ENCODE measurements around the gene C8B. TPM values are rescaled to one million over a fixed set of nuclear protein-coding genes. Genes with fewer than 3 reads are reported as not detected.

The C8B gene
- total and polyA plus RNA-seq, 2 of the 13 experiments (the other 11 are each of a cell fraction or from before 2014, with no cell fraction given): 8.4 to 11.3 TPM

GRCh38 chr1:56910441-56910985 is 55.3 kb downstream of the C8B start (continued):
- TF ChIP-seq DBP (CRISPR knock-in tag; IDR thresholded peaks at IDR 0.05; ENCODE audit: not compliant biosample characterization) (no peak), ZNF724P (CRISPR knock-in tag; IDR thresholded peaks at IDR 0.05; ENCODE audit: borderline replicate concordance) (peak; percentile 78; the same call in 1 of the 2 replicates), ZNF800 (CRISPR knock-in tag; IDR thresholded peaks at IDR 0.05) (0 out of 2 replicates have a peak, but pooled peaks have one; percentile 65), GTF2F1 (IDR thresholded peaks at IDR 0.05; ENCODE audit: low read length) (no peak), ZFP36L1 (CRISPR knock-in tag; IDR thresholded peaks at IDR 0.05) (peak; percentile 41; the same call in 1 of the 2 replicates), ZSCAN22 (CRISPR knock-in tag; IDR thresholded peaks at IDR 0.05) (no peak), ZMYM2 (CRISPR knock-in tag; IDR thresholded peaks at IDR 0.05) (peak; percentile 95), ZNF781 (CRISPR knock-in tag; IDR thresholded peaks at IDR 0.05; ENCODE audit: borderline replicate concordance, not compliant biosample characterization) (no peak), ZNF556 (CRISPR knock-in tag; IDR thresholded peaks at IDR 0.05; ENCODE audit: borderline replicate concordance) (peak; percentile 80; the same call in 1 of the 2 replicates), ARNT2 (CRISPR knock-in tag; IDR thresholded peaks at IDR 0.05; ENCODE audit: low read depth) (peak; percentile 84), RNF2 (conservative IDR thresholded peaks at IDR 0.05; ENCODE audit: low read depth) (no peak), ZNF614 (CRISPR knock-in tag; IDR thresholded peaks at IDR 0.05; ENCODE audit: borderline replicate concordance) (peak; percentile 91), ZNF660 (CRISPR knock-in tag; IDR thresholded peaks at IDR 0.05; ENCODE audit: borderline replicate concordance, low read depth) (no peak), THAP8 (CRISPR knock-in tag; IDR thresholded peaks at IDR 0.05; ENCODE audit: borderline replicate concordance) (no peak), DRAP1 (CRISPR knock-in tag; IDR thresholded peaks at IDR 0.05) (peak; percentile 39; the same call in 1 of the 2 replicates), ATM (IDR thresholded peaks at IDR 0.05; ENCODE audit: borderline replicate concordance) (no peak), ZNF446 (CRISPR knock-in tag; IDR thresholded peaks at IDR 0.05) (no peak), ZBTB3 (CRISPR knock-in tag; IDR thresholded peaks at IDR 0.05; ENCODE audit: borderline replicate concordance, low read depth) (peak; percentile 89; the same call in 1 of the 2 replicates), SRSF1 (optimal IDR thresholded peaks at IDR 0.05; ENCODE audit: low read depth, low read length) (no peak)
- TF ChIP-seq, protein P1, sequence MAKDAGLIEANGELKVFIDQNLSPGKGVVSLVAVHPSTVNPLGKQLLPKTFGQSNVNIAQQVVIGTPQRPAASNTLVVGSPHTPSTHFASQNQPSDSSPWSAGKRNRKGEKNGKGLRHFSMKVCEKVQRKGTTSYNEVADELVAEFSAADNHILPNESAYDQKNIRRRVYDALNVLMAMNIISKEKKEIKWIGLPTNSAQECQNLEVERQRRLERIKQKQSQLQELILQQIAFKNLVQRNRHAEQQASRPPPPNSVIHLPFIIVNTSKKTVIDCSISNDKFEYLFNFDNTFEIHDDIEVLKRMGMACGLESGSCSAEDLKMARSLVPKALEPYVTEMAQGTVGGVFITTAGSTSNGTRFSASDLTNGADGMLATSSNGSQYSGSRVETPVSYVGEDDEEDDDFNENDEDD (CRISPR knock-in tag; IDR thresholded peaks at IDR 0.05; ENCODE audit: borderline replicate concordance): no peak
- TF ChIP-seq, protein P2, sequence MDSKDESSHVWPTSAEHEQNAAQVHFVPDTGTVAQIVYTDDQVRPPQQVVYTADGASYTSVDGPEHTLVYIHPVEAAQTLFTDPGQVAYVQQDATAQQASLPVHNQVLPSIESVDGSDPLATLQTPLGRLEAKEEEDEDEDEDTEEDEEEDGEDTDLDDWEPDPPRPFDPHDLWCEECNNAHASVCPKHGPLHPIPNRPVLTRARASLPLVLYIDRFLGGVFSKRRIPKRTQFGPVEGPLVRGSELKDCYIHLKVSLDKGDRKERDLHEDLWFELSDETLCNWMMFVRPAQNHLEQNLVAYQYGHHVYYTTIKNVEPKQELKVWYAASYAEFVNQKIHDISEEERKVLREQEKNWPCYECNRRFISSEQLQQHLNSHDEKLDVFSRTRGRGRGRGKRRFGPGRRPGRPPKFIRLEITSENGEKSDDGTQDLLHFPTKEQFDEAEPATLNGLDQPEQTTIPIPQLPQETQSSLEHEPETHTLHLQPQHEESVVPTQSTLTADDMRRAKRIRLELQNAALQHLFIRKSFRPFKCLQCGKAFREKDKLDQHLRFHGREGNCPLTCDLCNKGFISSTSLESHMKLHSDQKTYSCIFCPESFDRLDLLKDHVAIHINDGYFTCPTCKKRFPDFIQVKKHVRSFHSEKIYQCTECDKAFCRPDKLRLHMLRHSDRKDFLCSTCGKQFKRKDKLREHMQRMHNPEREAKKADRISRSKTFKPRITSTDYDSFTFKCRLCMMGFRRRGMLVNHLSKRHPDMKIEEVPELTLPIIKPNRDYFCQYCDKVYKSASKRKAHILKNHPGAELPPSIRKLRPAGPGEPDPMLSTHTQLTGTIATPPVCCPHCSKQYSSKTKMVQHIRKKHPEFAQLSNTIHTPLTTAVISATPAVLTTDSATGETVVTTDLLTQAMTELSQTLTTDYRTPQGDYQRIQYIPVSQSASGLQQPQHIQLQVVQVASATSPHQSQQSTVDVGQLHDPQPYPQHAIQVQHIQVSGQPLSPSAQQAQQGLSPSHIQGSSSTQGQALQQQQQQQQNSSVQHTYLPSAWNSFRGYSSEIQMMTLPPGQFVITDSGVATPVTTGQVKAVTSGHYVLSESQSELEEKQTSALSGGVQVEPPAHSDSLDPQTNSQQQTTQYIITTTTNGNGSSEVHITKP (CRISPR knock-in tag; IDR thresholded peaks at IDR 0.05; ENCODE audit: low read depth): peak; percentile 85

All from HepG2 (cell line).